GM19372 (cell line): ENCODE data around the gene CALM1.

Experiments used
- ATAC-seq: cut with Tn5 transposase; IDR thresholded peaks from one replicate; pipeline ENCODE4 v1.9.1; 2021; ENCODE audit warnings: mild to moderate bottlenecking, low read depth, moderate library complexity; ENCODE audit not compliant: unreplicated experiment

The CALM1 gene

GRCh38 chr14:90396341-90397339 is at the start of gene CALM1:
Gene CALM1 (plus strand): TSS chr14:90397029. CDS start chr14:90397231, 202 bp downstream.
- peak; percentile 50 for ATAC-seq

- no peak for ATAC-seq
Measured at GRCh38 chr14:90348270-90348669, 48.6 kb upstream of the CALM1 start.

GRCh38 chr14:90349739-90350138 is 47.1 kb upstream of the CALM1 start:
- ATAC-seq = no peak

GRCh38 chr14:90354551-90355298 is 42.1 kb upstream of the CALM1 start:
- no peak for ATAC-seq

- no peak for ATAC-seq
Measured at GRCh38 chr14:90355540-90356518, 41.0 kb upstream of the CALM1 start.

GRCh38 chr14:90356925-90357324 is 39.9 kb upstream of the CALM1 start:
- ATAC-seq = no peak

GRCh38 chr14:90358359-90358758 is 38.5 kb upstream of the CALM1 start:
- ATAC-seq = no peak

GRCh38 chr14:90361865-90362557 is 34.8 kb upstream of the CALM1 start:
- no peak for ATAC-seq

GRCh38 chr14:90362558-90362896 is 34.3 kb upstream of the CALM1 start:
- ATAC-seq = no peak

- no peak for ATAC-seq
Measured at GRCh38 chr14:90368946-90369721, 27.7 kb upstream of the CALM1 start.

- ATAC-seq = no peak
Measured at GRCh38 chr14:90373887-90374286, 22.9 kb upstream of the CALM1 start.

GRCh38 chr14:90374813-90375212 is 22.0 kb upstream of the CALM1 start:
- ATAC-seq = no peak

GRCh38 chr14:90375934-90376333 is 20.9 kb upstream of the CALM1 start:
- no peak for ATAC-seq

- ATAC-seq = no peak
Measured at GRCh38 chr14:90378249-90378648, 18.6 kb upstream of the CALM1 start.

GRCh38 chr14:90379106-90379505 is 17.7 kb upstream of the CALM1 start:
- ATAC-seq = no peak

- no peak for ATAC-seq
Measured at GRCh38 chr14:90381011-90381786, 15.6 kb upstream of the CALM1 start.

GRCh38 chr14:90381999-90382451 is 14.8 kb upstream of the CALM1 start:
- ATAC-seq = no peak

GRCh38 chr14:90382491-90383125 is 14.2 kb upstream of the CALM1 start:
- no peak for ATAC-seq
